IMR-90 (cell line): ENCODE results near the gene POLR1H.
"Not testable (repeated sequence)": the region's sequence is repeated elsewhere in the genome, so short reads cannot be mapped to it uniquely, and the experiment has no call there.

Source experiments
- CEBPB ChIP-seq: IDR thresholded peaks from 2 replicates; pipeline ENCODE4 v1.6.1; 2012; ENCODE audit warnings: low read depth, low read length, improper control_type of control experiment
- CHD1 ChIP-seq: IDR thresholded peaks from 2 replicates; pipeline ENCODE4 v1.6.1; 2012; ENCODE audit warnings: low read depth, low read length, improper control_type of control experiment
- MAZ ChIP-seq: IDR thresholded peaks from 2 replicates; pipeline ENCODE4 v1.6.1; 2012; ENCODE audit warnings: low read depth, mild to moderate bottlenecking, low read length, improper control_type of control experiment, moderate library complexity, borderline replicate concordance
- MXI1 ChIP-seq: IDR thresholded peaks from 2 replicates; pipeline ENCODE4 v1.6.1; 2012; ENCODE audit warnings: low read depth, mild to moderate bottlenecking, low read length, moderate library complexity, borderline replicate concordance
- POLR2A ChIP-seq: IDR thresholded peaks from 2 replicates; pipeline ENCODE4 v1.6.1; 2012; ENCODE audit warnings: mild to moderate bottlenecking, low read depth, low read length
- RAD21 ChIP-seq: IDR thresholded peaks from 2 replicates; pipeline ENCODE4 v1.6.1; 2012; ENCODE audit warnings: low read length, improper control_type of control experiment
- RFX5 ChIP-seq: IDR thresholded peaks from 2 replicates; pipeline ENCODE4 v1.8.0; 2012; ENCODE audit warnings: low read depth, mild to moderate bottlenecking, low read length, moderate library complexity
- SMC3 ChIP-seq: fragments of 150-350 bp; IDR thresholded peaks from 2 replicates; pipeline ENCODE4 v1.6.1; 2016; ENCODE audit warnings: low read depth, mild to moderate bottlenecking, antibody characterized with exemption, low read length, moderate library complexity
- TF ChIP-seq, protein P1 (sequence below): conservative IDR thresholded peaks from 2 replicates; pipeline ENCODE4 v1.5.1; 2012; ENCODE audit warnings: mild to moderate bottlenecking, low read depth, low read length, improper control_type of control experiment

DNA sequence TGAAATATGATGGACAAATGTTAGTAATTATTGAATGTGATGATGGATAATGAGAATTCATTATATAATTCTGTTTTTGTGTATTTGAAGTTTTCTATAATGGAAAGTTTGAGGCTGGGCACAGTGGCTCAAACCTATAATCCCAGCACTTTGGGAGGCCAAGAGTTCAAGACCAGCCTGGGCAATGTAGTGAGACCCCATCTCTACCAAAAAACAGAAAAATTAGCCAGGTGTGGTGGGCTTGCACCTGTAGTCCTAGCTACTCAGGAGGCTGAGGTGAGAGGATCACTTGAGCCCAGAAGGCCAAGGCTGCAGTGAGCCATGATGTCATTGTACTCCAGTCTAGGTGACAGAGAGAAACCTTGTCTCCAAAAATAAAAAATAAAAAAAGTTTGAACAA is 38.4 kb upstream of the POLR1H start:
- not testable (repeated sequence) for TF ChIP-seq POLR2A, SMC3, CEBPB, RAD21, RFX5, CHD1, MAZ, MXI1
- TF ChIP-seq, protein P1, sequence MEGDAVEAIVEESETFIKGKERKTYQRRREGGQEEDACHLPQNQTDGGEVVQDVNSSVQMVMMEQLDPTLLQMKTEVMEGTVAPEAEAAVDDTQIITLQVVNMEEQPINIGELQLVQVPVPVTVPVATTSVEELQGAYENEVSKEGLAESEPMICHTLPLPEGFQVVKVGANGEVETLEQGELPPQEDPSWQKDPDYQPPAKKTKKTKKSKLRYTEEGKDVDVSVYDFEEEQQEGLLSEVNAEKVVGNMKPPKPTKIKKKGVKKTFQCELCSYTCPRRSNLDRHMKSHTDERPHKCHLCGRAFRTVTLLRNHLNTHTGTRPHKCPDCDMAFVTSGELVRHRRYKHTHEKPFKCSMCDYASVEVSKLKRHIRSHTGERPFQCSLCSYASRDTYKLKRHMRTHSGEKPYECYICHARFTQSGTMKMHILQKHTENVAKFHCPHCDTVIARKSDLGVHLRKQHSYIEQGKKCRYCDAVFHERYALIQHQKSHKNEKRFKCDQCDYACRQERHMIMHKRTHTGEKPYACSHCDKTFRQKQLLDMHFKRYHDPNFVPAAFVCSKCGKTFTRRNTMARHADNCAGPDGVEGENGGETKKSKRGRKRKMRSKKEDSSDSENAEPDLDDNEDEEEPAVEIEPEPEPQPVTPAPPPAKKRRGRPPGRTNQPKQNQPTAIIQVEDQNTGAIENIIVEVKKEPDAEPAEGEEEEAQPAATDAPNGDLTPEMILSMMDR, result not testable (repeated sequence)
